ENCODE data around the gene AZU1. TPM values are rescaled to one million over a fixed set of nuclear protein-coding genes. Genes with fewer than 3 reads are reported as not detected.

The AZU1 gene
- total and polyA plus RNA-seq, 2 of the 8 experiments (the other 6 are each of a cell fraction or from before 2014, with no cell fraction given) = 0.80 to 1.3 TPM

GRCh38 chr19:858284-858683 is 30.6 kb downstream of the AZU1 start:
- Histone ChIP-seq H3K4me3 (ENCODE audit: extremely low read depth in 1 of 4, insufficient read depth in 2 of 4, low read depth in 3 of 4, low read length in 4 of 4) (no peak overlapping the region), H4K8ac (ENCODE audit: extremely low read depth, insufficient read depth, low read length) (no peak overlapping the region), H3K4me2 (ENCODE audit: insufficient read depth in 1 of 2, low read depth in 2 of 2, low read length in 2 of 2) (no peak overlapping the region), H3K27me3 (replicated peaks in 1 of 4; ENCODE audit: control insufficient read depth in 3 of 4, extremely low read depth in 1 of 4, insufficient read depth in 3 of 4, low read length in 3 of 4) (peaks cover 9 to 23% (median 13%) of the 10 kb centered on the region in 4 experiments), H4K5ac (ENCODE audit: insufficient read length, low read depth, low read length) (no peak overlapping the region), H4K91ac (replicated peaks; ENCODE audit: insufficient read length, low read length) (no peak overlapping the region), H3K4ac (replicated peaks; ENCODE audit: insufficient read length, low read depth, low read length) (no peak overlapping the region), H3K4me1 (replicated peaks in 1 of 4; ENCODE audit: control insufficient read depth in 3 of 4, insufficient read depth in 4 of 4, low read length in 3 of 4) (peaks cover 0 to 5% (median 3%) of the 10 kb centered on the region in 4 experiments; a peak in 6 of 7 replicates), H3K23ac (ENCODE audit: insufficient read length) (no peak overlapping the region), H3K36me3 (ENCODE audit: control insufficient read depth in 2 of 4, insufficient read depth in 4 of 4, low read length in 3 of 4) (no peaks in the 10 kb centered on the region), H2BK120ac (replicated peaks; ENCODE audit: low read depth, low read length) (no peak overlapping the region), H2AK5ac (ENCODE audit: low read depth, low read length) (no peak overlapping the region), H3K9me3 (ENCODE audit: insufficient read depth in 2 of 2, low read depth in 1 of 2, low read length in 1 of 2) (no peaks in the 10 kb centered on the region), H3K79me1 (ENCODE audit: low read depth, low read length) (no peaks in the 10 kb centered on the region), H3K23me2 (ENCODE audit: low read depth, low read length) (peaks cover 10% of the 10 kb centered on the region; the same call in 1 of the 2 replicates), H2BK5ac (ENCODE audit: low read depth, low read length) (no peak overlapping the region), H4K20me1 (replicated peaks in 1 of 2; ENCODE audit: control insufficient read depth in 1 of 2, insufficient read depth in 2 of 2, low read length in 2 of 2) (peaks cover 0 to 3% of the 10 kb centered on the region in 2 experiments), H2BK12ac (ENCODE audit: low read depth, low read length) (no peak overlapping the region), H3K79me2 (ENCODE audit: control insufficient read depth in 1 of 2, insufficient read depth in 2 of 2, low read length in 2 of 2) (no peaks in the 10 kb centered on the region), H3K56ac (replicated peaks; ENCODE audit: insufficient read length, low read depth, low read length) (no peak overlapping the region), H2BK20ac (ENCODE audit: low read length) (no peak overlapping the region), H3K18ac (ENCODE audit: extremely low read depth, low read length) (no peak overlapping the region), H3K14ac (ENCODE audit: insufficient read length) (no peak overlapping the region), H3K27ac (ENCODE audit: low read depth, low read length) (no peak overlapping the region), H2BK15ac (ENCODE audit: low read length) (no peak overlapping the region), H3K9ac (replicated peaks in 1 of 4; ENCODE audit: extremely low read depth in 1 of 4, low read depth in 3 of 4, low read length in 3 of 4) (no peak overlapping the region), H2AFZ (ENCODE audit: low read length) (no peak overlapping the region)
- no peak for DNase-seq (ENCODE audit: low read depth in 1 of 2, low spot score in 2 of 2)
- TF ChIP-seq MAFK (IDR thresholded peaks at IDR 0.05; ENCODE audit: low read depth, low read length) (no peak), CTBP2 (IDR thresholded peaks at IDR 0.05; ENCODE audit: borderline replicate concordance, insufficient read depth, insufficient read length, low read length) (no peak), NANOG (IDR thresholded peaks at IDR 0.05; ENCODE audit: insufficient read depth, low read depth, low read length, poor library complexity, severe bottlenecking) (no peak), E2F6 (IDR thresholded peaks at IDR 0.05) (no peak), RFX5 (IDR thresholded peaks at IDR 0.05; ENCODE audit: borderline replicate concordance, low read depth, low read length) (no peak), EP300 (IDR thresholded peaks at IDR 0.05; ENCODE audit: borderline replicate concordance in 1 of 2, low read depth in 2 of 2, low read length in 2 of 2) (no peak), TEAD4 (IDR thresholded peaks at IDR 0.05; ENCODE audit: low read depth, low read length) (no peak), JUN (IDR thresholded peaks at IDR 0.05; ENCODE audit: low read depth, low read length) (no peak), SIX5 (IDR thresholded peaks at IDR 0.05; ENCODE audit: low read depth, low read length) (no peak)
- ChIA-PET CTCF (ENCODE audit: partially characterized antibody) (interaction anchor here (0.9 to 3.3 kb wide), 6 partner anchors 9 to 139 kb away, joined by 3 to 10 read pairs (median 5); no protein-coding TSS in a partner anchor), POLR2A (ENCODE audit: partially characterized antibody) (interaction anchor here (1.2 kb wide), 2 partner anchors 58 to 76 kb away, joined by 3 read pairs; no protein-coding TSS in a partner anchor)
- 83% methylated on average over 9 of the region's 9 CpGs; no CpG with 5 or more reads in 1 of the 2 experiments for WGBS, 2 experiments (ENCODE audit: extremely low coverage in 1 of 2, insufficient coverage in 1 of 2, insufficient read length in 1 of 2, insufficient replicate concordance in 2 of 2, low coverage in 1 of 2, low lambda C conversion rate in 2 of 2, missing lambda C conversion rate in 1 of 2)
- no peak for FAIRE-seq
